PC-3 (cell line): ENCODE data around the gene NR1I2.

Experiments
- EZH2 ChIP-seq: fragments of 300-600 bp; sonication (generic); IDR thresholded peaks from one replicate; pipeline ENCODE4 v1.6.1; 2017; ENCODE audit warnings: antibody characterized with exemption, mild to moderate bottlenecking, low read length; ENCODE audit not compliant: unreplicated experiment
- EZH2phosphoT487 ChIP-seq: fragments of 300-600 bp; sonication (generic); IDR thresholded peaks from 2 replicates; pipeline ENCODE4 v1.6.1; 2018; ENCODE audit warnings: mild to moderate bottlenecking, antibody characterized with exemption, low read length, borderline replicate concordance
- TF ChIP-seq, protein P1 (sequence below): fragments of 300-600 bp; sonication (generic); conservative IDR thresholded peaks from 2 replicates; pipeline ENCODE4 v1.5.1; 2017; ENCODE audit warnings: antibody characterized with exemption, low read depth, mild to moderate bottlenecking, low read length

DNA sequence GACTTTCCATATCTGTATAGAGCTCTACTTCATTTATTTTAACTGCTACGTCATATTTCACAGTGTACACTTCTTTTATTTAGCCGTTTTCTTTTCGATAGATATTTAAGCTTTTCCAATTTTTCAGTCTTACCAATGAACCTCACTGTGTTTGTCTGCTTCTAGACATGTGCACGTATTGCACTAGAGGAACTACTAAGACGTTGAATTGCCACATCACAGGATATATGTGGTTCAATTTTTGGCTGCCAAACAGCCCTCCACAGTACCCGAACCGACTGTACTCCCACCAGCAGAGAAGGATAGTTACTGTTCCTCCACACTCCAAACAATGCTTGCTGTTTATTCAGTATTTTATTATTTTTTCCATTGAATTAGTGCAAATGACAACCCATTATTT lies 2.0 kb downstream of the NR1I2 start:
- TF ChIP-seq, protein P1, sequence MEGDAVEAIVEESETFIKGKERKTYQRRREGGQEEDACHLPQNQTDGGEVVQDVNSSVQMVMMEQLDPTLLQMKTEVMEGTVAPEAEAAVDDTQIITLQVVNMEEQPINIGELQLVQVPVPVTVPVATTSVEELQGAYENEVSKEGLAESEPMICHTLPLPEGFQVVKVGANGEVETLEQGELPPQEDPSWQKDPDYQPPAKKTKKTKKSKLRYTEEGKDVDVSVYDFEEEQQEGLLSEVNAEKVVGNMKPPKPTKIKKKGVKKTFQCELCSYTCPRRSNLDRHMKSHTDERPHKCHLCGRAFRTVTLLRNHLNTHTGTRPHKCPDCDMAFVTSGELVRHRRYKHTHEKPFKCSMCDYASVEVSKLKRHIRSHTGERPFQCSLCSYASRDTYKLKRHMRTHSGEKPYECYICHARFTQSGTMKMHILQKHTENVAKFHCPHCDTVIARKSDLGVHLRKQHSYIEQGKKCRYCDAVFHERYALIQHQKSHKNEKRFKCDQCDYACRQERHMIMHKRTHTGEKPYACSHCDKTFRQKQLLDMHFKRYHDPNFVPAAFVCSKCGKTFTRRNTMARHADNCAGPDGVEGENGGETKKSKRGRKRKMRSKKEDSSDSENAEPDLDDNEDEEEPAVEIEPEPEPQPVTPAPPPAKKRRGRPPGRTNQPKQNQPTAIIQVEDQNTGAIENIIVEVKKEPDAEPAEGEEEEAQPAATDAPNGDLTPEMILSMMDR = no peak
- TF ChIP-seq EZH2 = no peak
- TF ChIP-seq EZH2phosphoT487 = no peak
